ENCODE measurements around the gene EID3.

The EID3 gene

GRCh38 chr12:104340925-104341611 is 37.5 kb downstream of the EID3 start:
- DNase-seq = no peak

- DNase-seq = no peak
Measured at GRCh38 chr12:104342147-104342546, 38.6 kb downstream of the EID3 start.

GRCh38 chr12:104342635-104343249 is 39.2 kb downstream of the EID3 start:
- DNase-seq = no peak

- DNase-seq = no peak
Measured at GRCh38 chr12:104344682-104345081, 41.1 kb downstream of the EID3 start.

- no peak for DNase-seq
Measured at GRCh38 chr12:104345234-104346066, 41.9 kb downstream of the EID3 start.

- DNase-seq = no peak
Measured at GRCh38 chr12:104347374-104348075, 44.0 kb downstream of the EID3 start.

- DNase-seq = no peak
Measured at GRCh38 chr12:104348283-104348993, 44.9 kb downstream of the EID3 start.

- DNase-seq = no peak
Measured at GRCh38 chr12:104348994-104349494, 45.5 kb downstream of the EID3 start.

GRCh38 chr12:104350211-104351056 is 46.9 kb downstream of the EID3 start:
- no peak for DNase-seq

- DNase-seq = no peak
Measured at GRCh38 chr12:104351057-104351983, 47.8 kb downstream of the EID3 start.

- no peak for DNase-seq
Measured at GRCh38 chr12:104352106-104352713, 48.7 kb downstream of the EID3 start.

GRCh38 chr12:104353012-104353981 is 49.8 kb downstream of the EID3 start:
- DNase-seq = no peak

- DNase-seq = no peak
Measured at GRCh38 chr12:104354167-104354867, 50.8 kb downstream of the EID3 start.

All from activated naive CD4-positive, alpha-beta T cell treated with Interleukin-2 at 50 U/mL for 16 hours (primary cell).